VCaP (cell line): Measurements from ENCODE around the gene PRKCA.

Experiments used
- H3K27ac ChIP-seq: fragments of 450-650 bp; 2 replicates; pipeline ENCODE4 v1.5.1; 2017
- TF ChIP-seq, protein P1 (sequence below): fragments of 450-650 bp; conservative IDR thresholded peaks from 2 replicates; pipeline ENCODE4 v1.5.1; 2017; ENCODE audit warnings: mild to moderate bottlenecking, moderate library complexity

PRKCA gene

DNA sequence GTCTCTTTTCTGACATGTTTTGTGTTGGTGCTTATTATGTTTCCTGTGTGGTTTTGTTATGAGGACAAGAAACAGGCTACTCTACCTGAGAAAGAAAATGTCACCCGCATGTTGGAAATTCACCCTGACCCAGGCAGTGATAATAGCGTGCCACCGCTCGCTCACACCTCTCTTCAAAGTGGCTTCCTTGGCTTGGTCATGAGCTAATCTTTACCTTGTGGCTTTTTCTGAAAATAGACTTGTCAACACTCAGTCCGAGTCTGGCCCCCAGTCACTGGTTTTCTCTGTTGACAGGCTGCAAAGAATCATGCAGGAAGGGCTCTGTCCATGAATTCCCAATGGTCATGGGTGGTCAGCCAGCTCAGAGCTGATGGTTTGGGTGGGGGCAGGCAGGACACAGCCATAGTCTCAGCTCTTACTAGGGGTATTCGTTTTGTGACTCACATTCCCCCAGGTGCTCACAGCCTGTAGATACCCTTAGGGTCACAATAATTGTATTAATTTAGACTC is 411.2 kb downstream of the PRKCA start:
- H3K27ac ChIP-seq: no peak overlapping the region
- TF ChIP-seq, protein P1, sequence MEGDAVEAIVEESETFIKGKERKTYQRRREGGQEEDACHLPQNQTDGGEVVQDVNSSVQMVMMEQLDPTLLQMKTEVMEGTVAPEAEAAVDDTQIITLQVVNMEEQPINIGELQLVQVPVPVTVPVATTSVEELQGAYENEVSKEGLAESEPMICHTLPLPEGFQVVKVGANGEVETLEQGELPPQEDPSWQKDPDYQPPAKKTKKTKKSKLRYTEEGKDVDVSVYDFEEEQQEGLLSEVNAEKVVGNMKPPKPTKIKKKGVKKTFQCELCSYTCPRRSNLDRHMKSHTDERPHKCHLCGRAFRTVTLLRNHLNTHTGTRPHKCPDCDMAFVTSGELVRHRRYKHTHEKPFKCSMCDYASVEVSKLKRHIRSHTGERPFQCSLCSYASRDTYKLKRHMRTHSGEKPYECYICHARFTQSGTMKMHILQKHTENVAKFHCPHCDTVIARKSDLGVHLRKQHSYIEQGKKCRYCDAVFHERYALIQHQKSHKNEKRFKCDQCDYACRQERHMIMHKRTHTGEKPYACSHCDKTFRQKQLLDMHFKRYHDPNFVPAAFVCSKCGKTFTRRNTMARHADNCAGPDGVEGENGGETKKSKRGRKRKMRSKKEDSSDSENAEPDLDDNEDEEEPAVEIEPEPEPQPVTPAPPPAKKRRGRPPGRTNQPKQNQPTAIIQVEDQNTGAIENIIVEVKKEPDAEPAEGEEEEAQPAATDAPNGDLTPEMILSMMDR: no peak

DNA sequence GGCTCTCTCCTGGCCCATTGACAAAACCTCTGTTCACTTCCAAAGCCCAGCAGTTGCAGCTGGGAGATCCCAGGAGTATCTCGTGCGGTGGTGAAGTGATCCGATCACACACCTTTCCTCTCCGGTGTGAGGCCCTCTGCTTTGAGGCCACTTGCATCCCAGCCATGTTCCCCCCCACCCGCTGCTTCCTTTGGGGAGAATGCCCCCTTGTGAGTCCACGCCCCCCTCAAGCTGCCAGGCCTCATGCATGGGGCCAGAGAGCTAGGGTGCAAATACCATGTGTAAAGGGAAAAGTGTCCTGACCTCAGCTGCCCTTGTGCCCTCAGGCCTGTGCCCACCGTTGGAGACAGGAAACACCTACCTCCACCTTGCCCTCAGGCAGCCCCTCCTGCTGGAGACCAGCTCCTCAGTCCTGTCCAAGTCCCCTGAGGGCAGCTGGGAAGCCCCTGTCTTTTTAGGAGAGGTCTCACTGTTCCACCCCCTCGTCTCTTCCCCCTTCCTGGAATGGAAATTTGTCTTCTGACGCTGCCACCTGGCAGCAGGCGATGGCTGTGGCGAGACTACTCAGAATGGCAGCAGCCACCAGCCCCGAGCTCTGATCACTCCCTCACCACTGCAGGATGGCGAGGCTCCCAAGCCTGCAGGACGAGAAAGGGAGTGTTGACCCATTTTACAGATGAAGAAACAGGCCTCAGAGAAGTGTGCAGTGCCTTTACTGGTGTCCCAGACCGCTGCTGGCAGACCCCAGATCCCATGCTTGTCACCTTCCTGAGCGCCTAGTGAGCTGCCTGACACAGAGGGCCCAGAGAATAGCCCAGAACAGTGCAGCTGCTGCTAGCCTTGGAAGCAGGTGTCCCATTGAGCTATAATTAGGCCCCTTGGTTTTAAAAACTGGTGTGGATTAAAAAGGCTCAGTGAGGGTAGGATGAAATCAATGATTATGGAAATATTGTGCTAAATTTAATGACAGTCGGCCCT is 411.9 kb downstream of the PRKCA start:
- no peak overlapping the region for H3K27ac ChIP-seq
- TF ChIP-seq, protein P1: no peak

DNA sequence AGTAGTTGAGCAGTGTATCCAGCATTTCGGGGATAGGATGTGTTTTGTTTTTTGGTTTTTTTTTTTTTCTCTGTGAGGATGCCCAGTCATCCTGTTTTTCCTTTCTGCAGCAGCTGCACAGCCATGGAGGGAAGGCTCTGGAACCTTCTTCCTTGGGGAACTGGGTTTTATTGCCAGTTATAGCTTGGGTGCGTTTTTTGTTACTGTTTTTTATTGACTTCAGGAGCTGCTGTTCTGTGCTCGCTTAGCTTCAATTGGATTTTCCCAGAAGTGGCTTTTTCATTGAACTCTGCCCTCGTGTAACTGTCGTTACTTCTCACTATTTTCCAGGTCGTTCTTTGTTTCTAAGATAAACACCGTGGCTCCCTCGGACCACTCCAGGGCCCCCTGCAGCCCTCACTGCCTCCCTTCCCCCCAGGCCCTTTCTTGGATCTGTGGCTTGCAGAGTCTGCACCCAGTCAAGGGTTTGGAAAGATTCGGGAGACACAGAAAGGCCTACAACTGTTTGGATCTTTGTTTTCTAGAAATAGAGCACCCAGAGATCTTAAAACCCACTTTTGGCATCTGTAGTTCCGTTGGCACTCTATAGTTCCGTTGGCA is 412.8 kb downstream of the PRKCA start:
- no peak overlapping the region for H3K27ac ChIP-seq
- TF ChIP-seq, protein P1: no peak

DNA sequence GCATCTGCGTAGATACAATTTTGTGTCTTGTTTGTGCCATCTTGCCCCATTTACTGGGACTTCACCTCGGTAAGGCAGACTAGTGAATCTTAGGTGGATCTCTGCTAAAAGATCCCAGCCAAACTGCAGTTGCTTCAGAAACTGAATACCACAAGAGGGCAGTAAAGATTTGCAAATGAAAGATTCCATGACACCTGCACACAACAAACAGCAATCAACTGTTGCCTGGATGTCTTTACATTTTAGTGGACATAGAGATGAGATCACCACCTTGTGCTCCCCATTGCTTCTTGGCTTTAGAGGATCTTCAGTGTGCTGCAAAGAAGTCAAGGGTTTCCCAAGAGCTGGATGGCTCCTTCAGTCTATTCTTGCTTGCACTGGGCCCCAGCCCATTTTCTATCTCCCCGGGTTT is 413.3 kb downstream of the PRKCA start:
- no peak overlapping the region for H3K27ac ChIP-seq
- TF ChIP-seq, protein P1: peak; percentile 79

DNA sequence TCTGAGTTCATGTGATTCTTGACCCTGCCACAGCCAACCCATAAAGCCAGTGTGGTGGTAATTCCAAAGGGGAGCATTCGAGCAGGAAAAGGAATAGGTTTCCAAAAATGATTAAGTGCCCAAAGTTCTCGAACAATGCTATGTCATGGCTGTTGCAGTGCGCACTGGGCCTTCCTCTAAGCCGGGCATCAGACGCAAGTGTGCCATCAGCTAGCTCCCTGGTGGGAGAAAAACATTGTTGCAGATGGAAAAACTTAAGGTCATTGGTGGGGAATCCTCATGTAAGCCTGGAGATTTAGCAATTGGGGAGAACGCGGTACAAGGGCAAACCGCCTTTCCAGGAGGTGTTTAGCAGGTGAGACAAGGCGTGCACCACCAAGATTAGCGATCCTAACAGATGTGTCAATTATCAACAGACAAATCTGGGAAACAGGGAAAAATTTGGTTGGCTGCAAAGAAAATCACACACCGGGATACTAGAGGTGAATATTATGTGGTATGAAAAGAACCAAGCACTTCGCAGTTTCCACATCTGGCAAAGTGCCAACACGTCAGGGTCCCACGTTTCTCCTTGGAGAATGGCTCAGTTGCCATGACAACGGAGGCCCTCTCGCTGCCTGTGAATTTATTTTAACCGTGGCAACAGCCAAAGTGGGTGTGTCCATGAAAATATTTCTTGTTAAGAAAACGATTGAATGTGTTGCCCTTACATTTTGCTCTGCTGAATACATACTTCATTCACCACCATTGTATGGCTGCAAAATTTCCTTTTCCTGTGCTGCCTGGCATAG is 414.0 kb downstream of the PRKCA start:
- no peak overlapping the region for H3K27ac ChIP-seq

DNA sequence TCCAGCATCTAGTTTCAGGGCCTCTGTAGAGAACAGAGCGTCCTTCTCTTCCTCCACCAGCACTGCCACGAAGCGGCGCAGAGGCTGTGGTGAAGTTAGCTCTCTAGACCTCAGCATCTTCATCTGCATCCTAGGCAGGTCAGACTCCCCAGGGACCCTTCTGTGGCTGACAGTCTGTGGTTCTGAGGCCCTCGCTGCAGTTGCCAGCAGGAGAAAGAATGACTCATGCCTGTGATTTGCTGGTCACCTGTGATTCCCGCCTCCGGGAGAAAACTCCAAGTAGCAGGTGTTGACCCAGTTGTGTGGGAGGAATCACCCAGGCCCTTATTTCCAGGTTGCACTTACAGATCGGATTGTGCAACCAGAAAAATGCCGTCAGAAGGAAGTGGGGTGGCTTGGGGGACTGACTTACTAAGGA is 415.2 kb downstream of the PRKCA start:
- TF ChIP-seq, protein P1: no peak

More for the DNA sequence above, 414.0 kb downstream of the PRKCA start:
- TF ChIP-seq, protein P1: no peak

More for the DNA sequence above, 415.2 kb downstream of the PRKCA start:
- H3K27ac ChIP-seq: no peak overlapping the region
